ENCODE measurements around the gene DOK6.
"Not testable (repeated sequence)": the region's sequence is repeated elsewhere in the genome, so short reads cannot be mapped to it uniquely, and the experiment has no call there.

The DOK6 gene

DNA sequence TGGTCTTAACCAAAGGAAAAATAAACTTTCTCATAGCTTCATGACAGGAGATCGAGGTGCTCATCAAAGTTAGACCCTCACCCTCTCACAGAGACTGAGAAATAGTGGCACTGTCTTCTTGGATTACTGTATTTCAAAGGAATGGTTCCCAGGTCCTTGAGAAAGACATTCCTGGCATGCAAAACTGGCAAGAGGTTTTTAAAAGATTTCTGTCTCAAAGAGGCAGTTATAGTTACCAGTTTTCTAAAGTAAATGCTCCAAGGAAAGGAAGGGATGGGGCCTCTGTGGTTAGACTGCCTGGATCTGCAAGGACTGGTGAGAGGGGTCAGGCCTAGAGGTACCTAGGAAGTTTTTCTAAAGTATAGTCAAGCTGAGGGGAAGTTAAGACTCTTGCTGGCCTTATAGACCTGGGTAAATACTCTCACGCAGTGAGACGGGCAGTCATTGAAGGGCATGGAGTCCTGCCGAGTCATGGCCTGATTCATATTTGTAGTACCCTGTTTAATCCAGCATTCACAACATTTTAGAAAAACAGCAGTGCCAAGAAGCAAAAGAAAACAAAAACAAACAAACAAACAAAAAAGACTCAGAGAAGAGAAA is 226.1 kb downstream of the DOK6 start:
- DNase-seq (ENCODE audit: low read depth) = no peak

DNA sequence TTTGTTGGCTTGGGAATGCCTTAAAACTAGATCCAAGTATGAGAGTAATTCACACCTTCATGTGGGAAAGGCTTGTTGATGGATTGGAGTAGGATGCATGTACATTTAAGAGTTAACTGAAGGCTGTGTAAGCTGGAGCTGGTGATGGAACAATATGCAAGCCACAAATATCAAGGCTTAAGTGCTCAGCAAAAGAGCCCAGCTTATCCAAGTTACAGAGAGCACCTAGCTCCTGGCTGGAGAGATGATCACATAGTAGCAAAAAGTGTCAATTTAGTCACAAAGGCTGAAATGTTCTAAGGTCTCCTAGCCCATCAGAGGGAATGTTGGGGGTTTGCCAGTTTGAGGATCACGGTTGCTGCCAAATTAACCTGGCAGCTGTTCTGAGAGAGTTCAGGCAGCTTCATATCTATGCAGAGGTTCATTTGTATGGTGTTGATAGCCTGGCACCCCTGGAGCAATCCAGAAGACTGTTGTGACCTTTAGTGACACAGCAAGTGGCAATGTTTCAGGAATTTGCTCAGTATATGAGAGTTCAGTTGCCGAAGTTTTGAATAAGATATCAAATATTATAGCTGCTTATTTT is 228.2 kb downstream of the DOK6 start:
- DNase-seq (ENCODE audit: low read depth) = no peak

DNA sequence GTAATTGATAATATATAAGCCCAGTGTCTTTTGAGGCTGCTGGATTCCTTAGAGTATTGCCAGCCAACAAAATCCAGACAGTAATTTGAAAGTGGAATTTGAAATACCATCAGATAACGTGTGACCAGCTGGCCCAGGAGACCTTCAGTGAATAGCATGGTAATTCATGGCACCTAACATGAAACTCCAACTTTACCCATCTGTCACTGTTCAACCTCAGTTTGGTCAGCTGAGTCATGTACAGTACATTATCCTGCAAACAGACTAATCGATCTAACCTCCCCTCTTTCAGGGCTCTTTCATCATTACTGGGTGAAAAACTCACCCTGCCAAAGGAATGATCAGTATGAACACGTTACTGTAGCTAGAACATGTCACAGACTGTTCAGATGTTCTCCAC is 230.6 kb downstream of the DOK6 start:
- DNase-seq (ENCODE audit: low read depth) = no peak

DNA sequence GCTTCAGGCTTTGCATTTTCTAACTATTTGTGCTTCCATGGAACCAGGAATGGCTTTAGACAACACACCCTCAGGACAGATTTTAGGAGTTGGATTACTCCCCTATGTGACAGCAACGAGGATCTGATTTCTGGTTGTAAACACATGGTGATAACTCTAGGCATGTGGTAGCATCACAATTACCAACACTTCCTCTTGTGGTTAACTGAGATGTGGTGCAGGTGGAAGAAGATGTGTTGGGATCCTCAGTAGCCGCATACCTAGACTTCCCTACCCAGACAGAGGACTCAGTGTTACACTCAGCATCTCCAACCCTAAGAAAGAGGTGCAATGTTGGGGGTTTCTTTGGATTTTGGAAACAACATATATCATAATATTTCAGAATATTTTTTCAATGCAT is 234.8 kb downstream of the DOK6 start:
- no peak for DNase-seq (ENCODE audit: low read depth)

DNA sequence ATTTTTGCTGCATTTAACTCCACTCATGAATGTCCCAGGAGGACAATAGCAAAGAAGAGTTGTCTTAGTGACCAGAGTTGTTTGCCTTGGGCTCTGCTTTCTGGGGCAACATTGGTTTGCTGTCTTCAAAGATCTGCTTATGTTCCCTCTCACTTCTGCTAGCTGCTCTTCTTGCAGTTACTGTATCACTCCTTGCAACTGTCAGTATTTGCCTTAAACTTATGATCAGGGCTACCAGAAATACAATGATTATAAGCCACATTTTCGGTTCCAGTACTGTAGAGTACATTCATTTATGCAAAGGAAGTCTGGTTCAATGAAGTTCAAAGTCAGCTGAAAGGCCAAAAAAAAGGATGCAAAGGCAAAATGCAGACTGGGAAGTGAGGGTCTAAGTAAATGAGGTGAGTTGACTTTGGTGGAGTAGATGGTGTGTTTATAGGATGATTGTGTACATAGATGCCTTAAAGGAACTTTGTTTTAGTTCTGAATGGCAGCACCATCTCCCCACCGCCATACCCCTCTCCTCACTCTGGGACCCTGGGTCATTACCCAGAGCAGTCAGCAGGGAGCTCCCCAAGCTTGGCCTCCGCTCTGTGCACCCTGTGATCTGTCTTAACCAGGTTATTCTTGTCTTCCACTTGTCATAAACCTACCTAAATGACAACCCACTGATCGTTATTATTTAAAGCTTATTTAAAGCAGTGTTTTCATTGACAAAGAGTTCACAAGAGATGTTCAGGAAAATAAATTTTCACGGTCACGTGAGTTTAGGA is 236.0 kb downstream of the DOK6 start:
- no peak for DNase-seq (ENCODE audit: low read depth)

DNA sequence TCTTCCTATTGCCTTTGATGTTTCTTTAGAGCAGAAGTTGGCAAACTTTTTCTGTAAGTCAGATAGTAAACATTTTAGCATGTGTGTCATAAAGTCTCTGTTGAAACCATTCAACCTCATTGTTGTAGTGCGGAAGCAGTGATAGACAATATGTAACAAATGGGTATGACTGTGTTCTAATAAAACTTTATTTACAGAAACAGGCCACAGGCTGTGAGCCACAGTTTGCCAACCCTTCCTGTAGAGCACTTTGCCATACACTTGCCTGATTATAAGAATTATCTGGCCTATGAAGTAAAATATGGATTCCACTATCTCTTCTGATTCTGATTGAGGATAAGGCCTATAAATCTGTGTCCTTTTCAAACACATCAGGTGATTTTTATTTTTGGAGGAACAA is 237.4 kb downstream of the DOK6 start:
- no peak for DNase-seq (ENCODE audit: low read depth)

DNA sequence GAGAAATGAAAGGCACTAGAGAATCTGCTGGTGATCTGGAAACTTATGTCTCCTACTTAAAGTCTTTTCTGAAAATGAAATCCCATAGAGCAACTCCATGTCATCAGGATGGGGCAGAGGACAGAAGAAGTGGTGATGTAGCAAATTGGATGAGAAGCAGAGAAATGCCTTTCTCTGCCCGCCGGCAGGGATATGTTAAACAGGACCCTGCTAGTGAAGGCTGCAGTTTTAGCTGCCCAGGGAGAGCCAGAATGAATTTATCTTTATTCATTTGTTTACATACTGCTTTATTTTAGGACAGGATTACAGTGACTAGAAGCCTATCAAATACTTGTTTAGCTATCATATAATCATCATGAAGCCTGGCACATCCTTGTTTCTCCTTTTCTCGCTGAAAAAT is 247.0 kb downstream of the DOK6 start:
- no peak for DNase-seq (ENCODE audit: low read depth)

DNA sequence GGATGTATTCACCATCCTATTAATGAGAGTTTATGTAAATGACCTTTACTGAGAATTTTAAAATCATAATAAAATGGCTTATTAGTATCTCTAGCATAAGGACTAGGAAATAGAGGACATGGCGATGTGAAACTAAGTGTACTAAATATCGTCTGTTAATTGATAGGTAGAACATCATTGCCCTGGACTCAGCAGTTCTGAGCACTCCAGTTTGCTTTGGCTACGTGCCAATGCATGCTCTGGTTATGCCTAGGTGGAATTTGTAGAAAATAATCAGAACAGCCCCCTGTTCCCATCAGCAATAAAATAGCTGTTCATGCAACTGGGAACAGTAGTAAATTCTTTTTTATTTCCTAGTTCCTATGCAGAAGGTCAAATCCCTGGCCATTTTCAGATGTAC is 247.8 kb downstream of the DOK6 start:
- DNase-seq (ENCODE audit: low read depth) = no peak

DNA sequence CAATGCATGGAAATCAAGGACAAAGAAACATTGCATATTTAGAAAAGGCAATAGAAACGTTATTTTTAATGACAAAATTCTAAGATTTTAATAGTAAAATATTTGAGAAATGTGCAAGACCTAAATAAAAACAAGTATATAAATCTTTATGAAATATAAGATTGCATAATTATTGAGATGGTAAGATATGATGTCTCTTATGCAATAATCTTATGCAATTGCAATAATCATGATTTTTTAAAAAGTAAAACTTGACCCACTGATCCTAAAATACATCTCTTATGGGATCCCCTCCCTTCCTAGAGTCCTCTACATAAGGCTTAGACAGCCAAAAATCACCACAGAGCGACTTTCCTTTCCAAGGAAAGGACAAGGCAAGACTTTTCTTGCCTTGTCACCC is 249.0 kb downstream of the DOK6 start:
- DNase-seq (ENCODE audit: low read depth) = no peak

DNA sequence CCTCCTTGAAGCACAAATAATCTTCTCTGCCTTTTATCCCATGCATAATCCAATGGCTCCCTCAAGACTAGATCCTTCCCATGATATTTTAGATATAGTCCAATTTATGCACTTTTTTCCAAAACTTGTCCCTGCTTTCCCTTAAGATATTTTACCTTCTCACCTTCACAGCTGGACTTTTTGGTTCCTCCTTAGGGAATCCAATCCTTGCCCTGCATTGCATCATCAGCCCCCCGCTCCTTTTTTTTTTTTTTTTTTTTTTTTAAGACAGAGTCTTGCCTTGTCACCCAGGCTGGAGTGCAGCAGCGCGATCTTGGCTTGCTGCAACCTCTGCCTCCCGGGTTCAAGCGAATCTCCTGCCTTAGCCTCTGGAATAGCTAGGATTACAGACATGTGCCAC is 250.6 kb downstream of the DOK6 start:
- DNase-seq (ENCODE audit: low read depth) = no peak

DNA sequence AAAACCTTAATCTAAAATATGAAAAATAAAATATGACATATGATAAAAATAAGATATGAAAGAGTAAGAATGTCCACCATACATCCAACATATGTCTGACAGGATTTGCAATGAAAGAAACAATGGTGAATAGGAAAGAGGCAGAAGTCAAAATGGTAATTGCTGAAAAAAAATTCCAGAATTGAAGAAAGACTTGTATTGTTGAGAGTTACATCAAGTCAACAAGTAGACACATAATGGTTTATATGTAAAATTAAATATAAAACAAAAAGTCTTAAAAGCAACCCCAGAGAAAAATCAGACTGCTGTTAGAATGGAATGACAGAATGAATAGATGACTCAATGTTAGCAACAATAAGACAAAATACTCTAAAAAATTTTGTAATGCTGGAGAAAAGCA is 255.1 kb downstream of the DOK6 start:
- DNase-seq (ENCODE audit: low read depth) = no peak

DNA sequence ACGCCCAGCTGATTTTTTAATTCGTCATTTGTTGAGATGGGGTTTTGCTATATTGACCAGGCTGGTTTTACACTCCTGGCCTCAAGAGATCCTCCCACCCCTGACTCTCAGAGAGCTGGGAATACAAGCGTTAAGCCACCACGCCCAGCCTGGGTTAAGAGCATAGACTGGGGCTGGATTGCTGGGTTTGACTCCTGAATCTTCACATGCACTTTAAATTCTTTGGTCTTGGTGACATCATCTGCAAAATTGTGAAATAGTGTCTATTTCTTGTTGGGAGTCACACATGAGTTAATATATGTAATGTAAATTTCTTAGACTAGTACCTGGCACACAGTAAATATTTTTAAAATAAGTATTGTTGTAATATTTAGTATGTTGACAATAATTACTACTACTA is 257.4 kb downstream of the DOK6 start:
- no peak for DNase-seq (ENCODE audit: low read depth)

DNA sequence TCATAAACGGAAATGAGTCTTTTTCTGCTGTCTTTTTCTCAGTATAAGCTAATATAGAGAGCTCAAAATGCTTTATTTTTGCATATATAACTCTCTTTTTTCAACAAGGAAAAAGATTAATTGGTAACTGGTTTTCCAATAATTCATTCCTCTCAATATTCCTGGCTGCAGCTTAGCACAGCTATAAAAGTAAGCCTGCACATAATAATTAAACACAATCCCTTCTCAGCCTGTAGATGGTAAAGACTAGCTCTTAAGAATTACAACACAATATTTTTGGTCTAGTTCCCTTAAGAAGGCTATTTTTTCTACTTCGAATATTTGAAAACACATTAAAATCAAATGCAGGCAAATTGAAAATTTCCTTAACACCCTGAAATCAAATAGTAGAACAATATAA is 258.0 kb downstream of the DOK6 start:
- DNase-seq (ENCODE audit: low read depth) = no peak

DNA sequence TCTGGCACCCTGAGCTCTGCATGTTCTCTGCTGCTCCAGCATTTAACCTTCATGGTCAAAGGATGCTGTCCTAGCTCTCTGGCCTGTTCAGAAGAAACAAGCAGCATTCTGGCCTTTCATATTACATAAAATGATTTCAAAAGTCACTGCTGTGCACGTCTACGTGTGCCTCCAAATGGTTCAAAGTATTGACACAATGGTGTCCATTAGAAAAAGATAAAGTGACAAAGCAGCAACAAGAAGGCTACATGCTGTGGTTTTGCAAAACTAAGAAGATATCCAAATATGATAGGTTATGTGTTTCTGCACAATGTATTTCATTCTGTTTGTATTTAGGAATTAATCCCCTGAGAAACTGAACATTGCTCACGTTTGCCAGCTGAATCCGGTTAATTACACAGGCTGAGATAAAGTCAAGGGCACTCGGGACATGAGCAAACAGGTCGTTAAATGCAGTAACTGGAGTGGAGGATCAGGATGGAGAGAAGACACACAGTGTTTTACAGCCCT is 258.5 kb downstream of the DOK6 start:
- no peak for DNase-seq (ENCODE audit: low read depth)

DNA sequence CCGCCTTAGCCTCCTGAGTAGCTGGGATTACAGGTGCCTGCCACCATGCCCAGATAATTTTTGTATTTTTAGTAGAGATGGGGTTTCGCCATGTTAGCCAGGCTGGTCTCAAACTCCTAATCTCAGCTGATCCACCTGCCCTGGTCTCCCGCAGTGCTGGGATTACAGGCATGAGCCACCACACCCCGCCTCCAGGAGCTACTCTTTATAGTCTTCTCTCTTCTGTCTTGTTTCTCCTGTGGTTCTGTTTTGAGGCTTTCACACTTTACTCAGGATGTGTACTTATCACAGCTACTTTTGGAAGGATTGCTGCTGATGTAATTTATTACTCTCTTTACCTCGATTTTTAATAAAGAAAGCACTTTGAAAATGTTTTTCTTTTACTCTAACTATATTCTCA is 261.4 kb downstream of the DOK6 start:
- not testable (repeated sequence) for DNase-seq (ENCODE audit: low read depth)

DNA sequence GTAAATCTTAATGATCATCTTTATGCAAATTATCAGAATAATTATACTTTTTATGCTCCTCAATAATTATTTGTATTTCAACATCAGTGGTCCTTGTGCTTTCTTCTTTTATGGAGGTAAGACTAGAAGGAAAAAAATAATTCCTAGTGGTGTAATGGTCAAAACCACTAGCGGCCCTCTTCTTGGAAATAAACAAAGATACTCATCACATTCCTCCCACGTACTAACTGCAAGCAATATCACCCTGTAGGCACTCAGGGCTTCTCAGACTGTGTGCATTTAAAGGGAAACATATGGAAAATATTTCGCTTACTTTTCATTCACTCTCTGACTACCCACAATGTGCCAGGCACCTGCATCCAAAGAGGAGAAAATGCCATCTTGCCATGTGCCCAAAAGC is 263.7 kb downstream of the DOK6 start:
- DNase-seq (ENCODE audit: low read depth) = no peak

DNA sequence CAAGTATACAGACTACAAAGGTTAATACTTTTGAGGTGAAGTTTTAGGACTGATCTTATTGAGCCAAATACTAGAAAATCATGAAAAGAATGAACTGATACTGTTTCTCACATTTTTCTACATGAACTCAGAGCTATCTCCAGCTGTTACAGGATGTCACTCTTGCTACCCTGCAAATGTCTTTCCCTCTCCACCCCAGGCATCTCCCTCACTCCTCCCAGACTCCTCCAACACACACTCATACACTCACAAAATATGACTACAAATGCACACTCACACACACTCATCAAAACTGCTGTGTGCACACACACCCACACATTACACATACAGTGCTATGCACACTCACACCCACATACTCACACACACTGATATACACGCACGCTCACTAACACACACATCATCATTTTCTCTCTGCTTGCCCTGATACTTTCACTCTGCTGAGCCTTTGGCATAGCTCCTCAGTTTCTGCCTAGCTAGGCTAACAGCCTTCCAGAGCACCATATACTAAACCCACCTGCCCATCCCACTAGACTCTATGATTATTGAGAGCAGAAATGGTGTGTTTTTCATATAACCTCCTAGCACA is 273.7 kb downstream of the DOK6 start:
- DNase-seq (ENCODE audit: low read depth) = no peak

DNA sequence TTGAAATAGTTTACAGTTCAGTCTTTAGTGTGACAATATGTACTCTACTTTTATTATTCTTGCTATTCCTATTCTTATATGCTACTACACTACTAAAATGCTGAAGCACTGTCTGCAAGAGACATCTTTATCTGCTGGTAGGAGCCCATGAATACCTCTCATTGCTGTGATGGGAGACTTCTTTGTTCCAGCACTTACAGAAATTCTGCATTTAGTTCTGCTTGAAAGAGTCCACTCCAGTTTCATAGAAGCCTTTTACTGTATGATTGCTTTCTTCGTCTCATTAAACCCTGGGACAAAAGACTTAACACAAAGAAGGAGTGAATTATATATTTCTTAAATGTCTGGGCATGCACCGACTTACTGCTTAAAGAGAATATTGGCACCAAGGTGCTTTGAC is 274.3 kb downstream of the DOK6 start:
- DNase-seq (ENCODE audit: low read depth) = no peak

DNA sequence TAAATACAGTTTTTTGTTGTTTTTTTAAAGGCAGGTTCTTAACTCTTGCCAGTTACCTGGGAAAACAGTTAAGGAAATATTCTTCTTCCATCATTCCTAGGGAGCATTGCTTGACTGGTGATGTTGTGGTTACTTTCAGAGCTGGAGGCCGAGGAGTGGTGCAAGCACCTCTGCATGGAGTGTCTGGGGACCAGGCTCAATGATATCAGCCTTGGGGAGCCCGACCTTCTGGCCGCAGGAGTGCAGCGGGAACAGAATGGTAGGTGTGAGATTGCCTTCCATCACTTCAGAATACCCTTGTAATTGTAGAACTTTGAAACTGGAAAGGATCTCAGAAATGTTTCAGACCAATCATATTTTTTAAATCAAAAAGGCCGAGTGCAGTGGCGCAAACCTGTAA is 276.9 kb downstream of the DOK6 start:
- no peak for DNase-seq (ENCODE audit: low read depth)

DNA sequence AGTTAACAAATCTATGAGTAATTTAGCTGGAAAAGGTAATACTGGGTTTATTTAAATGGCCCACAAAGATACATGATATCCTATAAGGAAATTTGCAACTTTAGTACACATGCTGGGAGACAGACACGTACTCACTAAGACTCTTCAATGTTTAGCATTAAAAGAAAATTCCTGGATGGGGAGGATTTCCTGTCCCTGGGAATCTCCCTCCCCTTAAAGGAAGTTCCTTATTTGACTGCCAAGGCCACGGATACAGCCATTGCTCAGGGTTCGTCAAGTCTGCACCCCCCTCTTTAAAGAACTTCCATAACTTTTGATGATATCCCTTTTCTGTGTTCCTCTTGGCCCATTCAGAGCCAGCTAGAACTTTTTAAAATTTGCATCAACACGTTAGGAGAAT is 279.4 kb downstream of the DOK6 start:
- no peak for DNase-seq (ENCODE audit: low read depth)

DNA sequence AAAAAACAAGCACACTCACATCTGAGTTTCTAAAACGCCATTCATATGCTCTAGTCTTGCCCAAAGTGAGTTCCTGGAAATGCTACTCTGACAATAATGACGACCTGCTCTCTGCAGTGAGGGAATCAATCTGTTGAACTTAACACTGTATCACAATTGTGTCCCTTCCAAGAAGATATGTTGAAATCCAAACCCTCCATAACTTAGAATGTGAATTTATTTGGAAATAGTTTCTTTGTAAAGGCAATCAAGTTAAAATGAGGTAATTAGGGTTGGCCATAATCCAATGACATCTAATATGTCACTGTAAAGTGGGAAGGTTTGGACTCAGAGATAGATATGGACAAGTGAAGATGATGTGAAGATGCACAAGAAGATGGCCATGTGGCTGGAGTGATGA is 282.5 kb downstream of the DOK6 start:
- no peak for DNase-seq (ENCODE audit: low read depth)

DNA sequence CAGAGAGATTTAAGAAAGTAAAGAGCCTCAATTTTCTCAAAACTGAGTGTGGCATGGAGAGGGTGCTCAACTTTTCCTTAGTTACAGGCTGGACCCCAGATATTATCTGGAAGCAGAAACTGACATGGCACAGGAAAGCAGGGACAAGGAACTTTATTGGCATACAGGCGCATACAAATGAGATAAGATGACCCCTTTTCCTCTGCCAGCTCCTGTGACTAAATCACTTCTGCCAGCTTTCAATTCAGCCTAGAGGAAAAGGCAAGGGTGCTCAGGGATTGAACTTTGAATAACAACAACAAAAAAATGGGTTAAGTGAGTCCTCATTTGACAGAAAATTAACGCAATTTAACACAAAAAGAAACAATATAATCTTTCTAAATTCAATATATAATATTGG is 284.1 kb downstream of the DOK6 start:
- no peak for DNase-seq (ENCODE audit: low read depth)

DNA sequence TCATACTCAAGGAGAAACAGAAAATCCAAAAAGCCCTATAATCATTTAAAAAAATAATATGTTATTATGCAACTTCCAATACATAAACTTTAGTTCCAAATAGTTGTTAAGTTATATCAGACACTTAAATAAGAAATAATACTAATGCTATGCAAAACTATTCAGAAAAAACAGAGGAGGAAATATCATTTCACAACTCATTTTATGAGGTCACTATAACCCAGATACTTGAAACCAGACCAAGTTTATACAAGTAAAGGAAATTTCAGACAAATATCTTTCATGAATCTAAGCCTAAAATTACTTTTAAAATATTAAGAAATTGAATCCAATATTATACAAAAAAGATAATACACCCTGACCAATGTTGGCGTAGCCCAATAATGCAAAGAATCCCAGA is 286.2 kb downstream of the DOK6 start:
- no peak for DNase-seq (ENCODE audit: low read depth)

All from non-pigmented ciliary epithelial cell (primary cell).